Stimulated activated naive CD8-positive, alpha-beta T cell treated with anti-CD3 and anti-CD28 coated beads, Interleukin-15, Interleukin-2, amounts not matched to agents 100 ng/mL and 50 ng/mL, for 24 hours (primary cell): ENCODE data around the gene TIMM44.
A peak's percentile ranks its signal among the peaks of the same experiment; 100 is the strongest.

Experiments
- H3K27ac Mint-ChIP-seq: one replicate; pipeline ENCODE4 v1.8.0; 2021; ENCODE audit warnings: mild to moderate bottlenecking, mixed read lengths
- H3K27me3 Mint-ChIP-seq: one replicate; pipeline ENCODE4 v1.8.0; 2021; ENCODE audit warnings: mixed read lengths
- H3K36me3 Mint-ChIP-seq: one replicate; pipeline ENCODE4 v1.8.0; 2021; ENCODE audit warnings: low read depth, mixed read lengths
- H3K4me1 Mint-ChIP-seq: one replicate; pipeline ENCODE4 v1.8.0; 2021; ENCODE audit warnings: low read depth, mixed read lengths
- H3K4me3 Mint-ChIP-seq: one replicate; pipeline ENCODE4 v1.8.0; 2021; ENCODE audit warnings: mild to moderate bottlenecking, mixed read lengths
- H3K9me3 Mint-ChIP-seq: one replicate; pipeline ENCODE4 v1.8.0; 2021; ENCODE audit warnings: mixed read lengths

Gene TIMM44

DNA sequence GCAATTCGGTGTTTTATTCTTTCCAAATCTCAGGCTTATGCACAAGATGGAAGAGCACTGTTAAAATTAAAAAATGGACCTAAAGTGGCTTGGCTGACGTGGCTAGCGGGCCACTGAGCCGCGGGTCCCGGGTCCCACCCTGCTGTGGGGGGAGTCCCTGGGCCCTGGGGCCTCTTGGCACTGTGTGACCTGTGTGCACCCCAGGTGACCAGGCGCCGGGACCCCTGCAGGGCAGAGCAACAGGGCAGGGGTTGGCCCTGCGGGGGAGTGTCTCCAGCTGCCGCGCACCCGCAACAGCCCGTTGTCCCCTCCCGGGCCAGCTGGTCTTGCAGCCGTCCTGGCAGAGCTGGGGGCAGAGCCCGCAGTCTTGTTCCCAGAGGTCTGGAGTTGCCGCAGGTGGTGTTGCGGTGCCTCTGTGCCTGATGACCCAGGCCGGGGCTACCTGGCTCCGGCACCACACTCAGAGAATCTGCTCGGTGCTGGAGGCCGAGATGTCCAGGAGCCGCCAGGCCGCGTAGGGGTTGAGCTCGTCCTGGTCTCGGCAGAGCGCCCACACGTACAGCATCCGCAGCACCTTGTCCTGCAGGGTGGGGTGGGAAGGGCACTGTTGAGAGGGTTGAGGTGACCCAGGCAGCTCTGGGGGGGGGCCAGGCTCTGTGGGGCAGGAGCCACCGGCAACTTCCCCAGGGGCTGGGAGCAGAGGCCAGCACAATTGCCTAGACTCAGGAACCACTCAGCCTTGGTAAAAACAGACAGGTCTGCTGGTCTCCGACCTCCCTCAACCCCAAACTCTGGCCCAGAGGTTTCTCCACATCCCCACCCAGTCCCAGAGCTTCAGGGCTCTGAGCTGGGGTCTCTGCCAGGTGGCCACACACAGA lies 16.5 kb downstream of the TIMM44 start:
- H3K27ac Mint-ChIP-seq = no peak overlapping the region
- H3K36me3 Mint-ChIP-seq = peaks cover 22% of the 10 kb centered on the region

DNA sequence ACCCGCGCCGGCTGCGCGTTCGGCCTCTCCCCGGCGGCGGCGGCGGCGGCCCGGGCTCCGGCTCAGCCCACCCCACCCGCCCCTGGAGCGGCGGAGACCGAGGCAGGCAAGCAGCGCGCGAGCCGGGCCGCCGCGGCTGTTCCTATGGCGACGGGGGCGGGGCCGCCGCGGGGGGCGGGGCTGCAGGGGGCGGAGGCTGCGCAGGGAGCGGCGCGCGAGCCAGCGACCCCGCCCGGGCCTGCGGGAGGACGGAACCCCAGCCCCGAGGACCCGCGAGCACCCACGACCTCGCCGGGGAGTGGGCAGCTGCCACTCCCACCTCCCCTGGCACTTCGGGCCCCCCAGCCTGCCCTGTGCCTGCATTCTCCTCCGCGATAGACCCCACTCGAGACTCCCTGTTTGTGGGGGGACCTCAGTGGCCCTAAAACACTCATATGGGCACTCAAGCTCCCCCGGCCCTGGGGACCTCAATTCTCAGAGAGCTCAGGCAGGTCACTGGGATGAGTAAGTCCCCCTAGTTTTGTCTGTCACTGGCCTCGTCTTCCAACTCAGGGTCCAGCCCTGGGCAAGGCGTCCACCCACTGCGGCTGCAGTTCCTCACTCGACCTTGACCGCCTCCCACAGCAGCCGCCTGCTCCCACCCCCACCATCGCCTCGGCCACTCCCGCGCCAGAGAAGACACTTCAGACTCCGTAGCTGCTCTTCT lies 17.3 kb downstream of the TIMM44 start, which contains the start of gene CTXN1:
TSS of gene CTXN1 (minus strand) at position 115 of the 706 bp plus-strand sequence. CDS start 597 bp downstream, outside the sequence.
- Mint-ChIP-seq H3K36me3 (peaks cover 22% of the 10 kb centered on the region), H3K4me3 (peak within 1 kb of the TSS; percentile 76), H3K4me1 (peaks cover 34% of the 10 kb centered on the region), H3K27me3 (no peaks in the 10 kb centered on the region), H3K27ac (no peak within 1 kb of the TSS), H3K9me3 (no peaks in the 10 kb centered on the region)

More for the DNA sequence above, 16.5 kb downstream of the TIMM44 start:
- Mint-ChIP-seq H3K4me1 (peaks cover 32% of the 10 kb centered on the region), H3K9me3 (no peaks in the 10 kb centered on the region), H3K4me3 (peak overlapping the region; percentile 57), H3K27me3 (no peaks in the 10 kb centered on the region)

DNA sequence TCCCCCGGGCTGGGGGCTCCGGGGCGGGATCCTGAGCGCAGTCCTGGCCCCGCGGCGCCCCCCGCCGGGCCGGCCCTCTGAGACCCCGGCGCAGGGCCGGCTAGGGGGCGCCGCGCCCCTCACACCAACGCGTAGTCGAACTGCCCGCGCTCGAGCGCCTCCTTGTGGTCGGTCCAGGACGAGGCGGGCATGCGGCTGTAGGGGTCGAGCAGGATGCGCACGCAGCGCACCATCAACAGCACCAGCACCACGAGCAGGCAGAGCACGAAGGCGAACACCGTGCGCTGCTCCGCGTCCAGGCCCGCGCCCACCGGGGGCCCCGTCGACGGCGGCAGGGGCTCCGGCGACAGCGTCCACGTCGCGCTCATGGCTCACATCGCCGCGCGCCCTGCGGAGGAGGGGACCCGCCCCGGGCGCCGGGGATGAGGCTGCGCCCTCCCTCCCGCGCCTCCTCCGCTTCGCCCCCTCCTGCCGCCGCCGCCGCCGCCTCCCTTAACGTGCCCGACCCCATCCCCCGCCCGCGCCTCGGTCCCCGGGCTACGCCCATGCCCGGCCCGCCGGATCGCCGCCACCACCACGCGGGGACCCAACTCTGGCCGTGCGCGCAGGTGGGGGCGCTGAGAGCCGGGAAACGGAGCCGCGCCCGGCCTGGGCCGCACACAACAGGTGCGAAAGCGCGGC lies 18.2 kb downstream of the TIMM44 start:
- peak overlapping the region; percentile 76 for H3K4me3 Mint-ChIP-seq
- H3K4me1 Mint-ChIP-seq = peaks cover 38% of the 10 kb centered on the region
- H3K27ac Mint-ChIP-seq = no peak overlapping the region
- H3K36me3 Mint-ChIP-seq = peaks cover 13% of the 10 kb centered on the region
- H3K9me3 Mint-ChIP-seq = no peaks in the 10 kb centered on the region
- no peaks in the 10 kb centered on the region for H3K27me3 Mint-ChIP-seq

DNA sequence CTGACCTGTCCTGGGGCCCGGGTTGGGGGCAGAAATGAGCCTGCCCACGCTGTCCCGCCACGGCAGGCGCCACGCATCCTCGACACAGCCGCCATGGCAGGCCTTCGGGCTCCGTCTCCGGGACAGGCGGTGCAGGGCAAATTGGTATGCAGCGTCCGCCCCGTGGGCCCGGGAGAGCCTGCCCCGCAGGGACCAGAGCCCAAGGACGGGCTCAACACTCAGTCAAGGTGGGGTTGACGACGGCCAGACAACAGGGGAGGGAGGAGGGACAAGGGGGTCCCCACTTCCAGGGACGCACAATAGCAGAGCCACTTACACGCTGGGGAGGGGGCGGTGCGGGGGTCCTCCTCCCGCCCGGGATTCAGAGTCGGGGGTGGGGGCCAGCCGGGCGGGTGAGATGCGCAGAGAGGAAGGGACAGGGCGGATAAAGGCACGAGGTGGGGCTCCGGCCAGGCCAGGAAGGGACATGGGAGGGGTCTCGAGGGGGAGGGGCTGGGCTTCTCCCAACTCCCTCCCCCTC lies 18.8 kb downstream of the TIMM44 start:
- no peak overlapping the region for H3K4me3 Mint-ChIP-seq
- H3K4me1 Mint-ChIP-seq = peaks cover 37% of the 10 kb centered on the region
- no peak overlapping the region for H3K27ac Mint-ChIP-seq
- H3K36me3 Mint-ChIP-seq = peaks cover 12% of the 10 kb centered on the region
- peaks cover 2% of the 10 kb centered on the region for H3K27me3 Mint-ChIP-seq
- H3K9me3 Mint-ChIP-seq = no peaks in the 10 kb centered on the region

DNA sequence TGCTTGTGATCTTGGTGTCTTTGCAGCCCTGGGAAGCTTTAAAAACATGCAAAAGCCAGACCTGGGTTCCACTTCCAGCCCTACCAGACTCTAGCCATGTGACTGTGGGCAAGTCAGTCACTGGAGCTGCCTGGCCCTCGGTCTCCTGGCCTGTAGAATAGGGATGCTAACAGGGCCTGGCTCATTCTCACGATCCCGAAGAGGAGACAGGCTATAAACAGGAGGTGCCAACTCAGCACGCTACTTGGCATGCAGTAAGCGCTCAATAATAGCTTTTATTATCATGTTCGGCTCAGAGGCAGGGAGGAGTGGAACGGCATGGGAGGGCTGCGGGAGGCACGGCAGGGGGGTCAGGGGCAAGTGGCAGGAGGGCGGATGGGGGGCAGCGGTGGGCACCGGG lies 19.2 kb downstream of the TIMM44 start:
- peak overlapping the region; percentile 11 for H3K27ac Mint-ChIP-seq
- H3K4me3 Mint-ChIP-seq = no peak overlapping the region
- H3K36me3 Mint-ChIP-seq = peaks cover 12% of the 10 kb centered on the region
- H3K27me3 Mint-ChIP-seq = peaks cover 5% of the 10 kb centered on the region
- H3K4me1 Mint-ChIP-seq = peaks cover 36% of the 10 kb centered on the region
- no peaks in the 10 kb centered on the region for H3K9me3 Mint-ChIP-seq

DNA sequence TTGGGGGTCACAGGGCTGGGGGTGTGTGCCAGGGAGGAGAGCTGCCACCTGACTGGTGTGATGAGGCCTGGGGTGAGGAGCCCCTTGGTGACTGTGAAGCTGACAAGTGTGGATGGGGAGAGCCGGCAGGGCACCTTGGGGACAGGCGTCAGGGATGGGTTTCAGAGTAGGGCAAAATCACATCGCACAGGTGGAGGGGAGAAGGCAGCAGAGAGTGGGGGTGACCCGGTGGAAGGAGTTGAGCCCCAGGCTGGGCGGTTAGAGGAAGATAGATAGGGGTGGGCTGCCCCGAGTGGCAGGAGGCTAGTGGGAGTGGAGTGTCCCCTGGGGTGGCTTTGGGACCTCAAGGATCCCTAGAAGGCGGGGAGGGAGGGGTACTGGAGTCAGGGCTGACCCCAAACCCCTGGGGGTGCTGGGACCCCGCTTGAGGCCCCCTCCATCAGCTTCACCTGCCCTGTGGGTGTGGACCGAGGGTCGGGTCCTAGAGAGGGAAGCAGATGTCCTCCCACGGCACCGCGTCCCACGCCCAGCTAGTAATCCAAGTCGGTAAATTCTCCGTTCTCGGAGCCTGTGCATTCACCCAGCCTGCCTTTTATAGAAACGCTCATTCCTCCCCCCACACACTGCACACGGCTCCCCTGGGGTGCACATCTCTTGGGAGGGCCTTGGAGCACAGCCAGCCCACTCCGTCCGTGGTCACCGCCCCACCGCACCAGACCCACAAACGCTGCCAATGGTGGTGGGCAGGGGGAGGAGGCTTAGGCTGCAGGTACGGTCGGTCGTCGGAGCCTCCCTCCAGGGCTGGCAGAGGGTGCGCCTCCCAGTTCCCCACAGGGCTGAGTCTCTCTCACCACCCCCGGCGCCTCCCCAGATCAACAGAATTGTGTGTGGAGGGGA lies 19.9 kb downstream of the TIMM44 start:
- Mint-ChIP-seq H3K36me3 (peaks cover 7% of the 10 kb centered on the region), H3K9me3 (no peaks in the 10 kb centered on the region), H3K27ac (no peak overlapping the region), H3K4me1 (peaks cover 29% of the 10 kb centered on the region), H3K27me3 (peaks cover 6% of the 10 kb centered on the region), H3K4me3 (no peak overlapping the region)

DNA sequence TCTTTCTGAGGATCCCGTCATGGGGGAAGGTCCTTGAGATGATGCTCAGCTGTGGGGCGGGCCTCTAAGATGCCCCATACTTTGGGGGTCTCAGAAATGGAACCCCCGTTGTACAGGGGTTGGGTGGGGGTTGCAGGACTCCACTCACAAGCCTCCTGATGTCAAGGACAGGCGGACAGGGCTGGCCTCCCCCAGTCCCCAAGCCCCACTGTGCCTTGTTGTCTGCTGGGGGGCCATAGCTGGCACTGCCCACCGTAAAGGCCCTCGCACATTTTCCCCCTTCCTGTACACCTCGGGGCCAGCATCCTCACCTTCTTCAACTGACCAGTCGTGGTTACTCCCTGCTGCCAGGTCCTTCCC lies 20.6 kb downstream of the TIMM44 start:
- Mint-ChIP-seq H3K9me3 (no peaks in the 10 kb centered on the region), H3K27ac (no peak overlapping the region), H3K36me3 (no peaks in the 10 kb centered on the region), H3K27me3 (peaks cover 13% of the 10 kb centered on the region), H3K4me3 (no peak overlapping the region), H3K4me1 (peaks cover 30% of the 10 kb centered on the region)

DNA sequence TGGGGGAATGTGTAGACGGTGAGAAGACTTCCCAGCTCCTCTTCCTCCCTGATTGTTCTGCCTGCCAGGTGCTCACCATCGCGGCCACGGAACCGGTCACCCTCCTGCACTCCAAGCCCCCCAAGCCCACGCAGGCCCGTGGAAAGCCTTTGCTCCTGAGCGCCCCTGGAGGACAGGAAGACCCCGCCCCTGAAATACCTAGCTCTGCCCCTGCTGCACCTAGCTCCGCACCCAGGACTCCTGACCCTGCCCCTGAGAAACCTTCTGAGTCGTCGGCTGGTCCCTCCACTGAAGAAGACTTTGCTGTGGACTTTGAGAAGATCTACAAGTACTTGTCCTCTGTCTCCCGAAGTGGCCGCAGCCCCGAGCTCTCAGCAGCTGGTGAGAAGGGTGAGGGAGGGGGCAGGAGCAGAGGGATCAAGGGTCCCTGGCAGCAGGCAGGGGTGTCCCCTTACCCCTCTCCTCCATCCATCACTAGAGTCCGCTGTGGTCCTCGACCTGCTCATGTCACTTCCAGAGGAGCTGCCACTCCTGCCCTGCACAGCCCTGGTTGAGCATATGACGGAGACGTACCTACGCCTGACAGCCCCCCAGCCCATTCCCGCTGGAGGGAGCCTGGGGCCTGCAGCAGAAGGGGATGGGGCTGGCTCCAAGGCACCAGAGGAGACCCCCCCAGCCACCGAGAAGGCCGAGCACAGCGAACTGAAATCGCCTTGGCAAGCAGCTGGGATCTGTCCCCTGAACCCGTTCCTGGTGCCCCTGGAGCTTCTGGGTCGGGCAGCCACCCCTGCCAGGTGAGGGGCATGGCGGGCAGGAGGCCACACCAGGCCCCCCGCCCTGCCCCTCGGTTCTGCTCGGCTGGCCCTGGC lies 21.3 kb downstream of the TIMM44 start:
- Mint-ChIP-seq H3K27ac (no peak overlapping the region), H3K27me3 (peaks cover 13% of the 10 kb centered on the region), H3K9me3 (no peaks in the 10 kb centered on the region), H3K4me1 (peaks cover 31% of the 10 kb centered on the region), H3K36me3 (no peaks in the 10 kb centered on the region), H3K4me3 (peak overlapping the region; percentile 21)

DNA sequence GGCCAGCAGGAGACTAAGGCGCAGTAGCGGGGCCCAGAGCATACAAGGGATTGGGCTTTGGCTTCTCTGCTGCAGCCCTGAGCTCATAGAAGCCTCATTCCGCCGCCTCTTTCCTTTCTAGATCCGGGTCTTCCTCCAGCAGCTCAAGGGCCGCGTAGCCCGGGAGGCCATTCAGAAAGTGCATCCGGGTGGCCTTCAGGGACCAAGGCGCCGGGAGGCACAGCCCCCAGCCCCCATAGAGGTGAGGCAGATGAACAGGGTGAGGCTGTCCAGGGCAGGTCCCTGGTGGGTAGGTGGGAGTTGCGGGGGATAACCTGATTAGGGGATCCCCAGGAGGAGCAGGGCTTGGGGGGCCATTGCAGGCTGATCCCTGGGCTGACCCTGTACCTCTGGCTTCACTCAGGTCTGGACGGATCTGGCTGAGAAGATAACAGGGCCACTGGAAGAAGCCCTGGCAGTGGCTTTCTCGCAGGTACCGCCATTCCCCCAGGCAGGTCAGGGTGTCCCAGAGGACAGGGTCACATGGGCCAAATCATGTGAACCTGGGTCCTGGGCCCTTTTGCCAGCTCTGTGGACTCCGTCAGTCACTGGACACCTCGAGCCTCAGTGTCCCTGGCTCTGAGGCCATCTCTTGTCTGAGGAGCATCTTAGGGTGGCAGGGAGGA lies 22.0 kb downstream of the TIMM44 start:
- H3K9me3 Mint-ChIP-seq = no peaks in the 10 kb centered on the region
- no peaks in the 10 kb centered on the region for H3K36me3 Mint-ChIP-seq
- peaks cover 17% of the 10 kb centered on the region for H3K27me3 Mint-ChIP-seq
- H3K27ac Mint-ChIP-seq = peak overlapping the region; percentile 89
- peaks cover 33% of the 10 kb centered on the region for H3K4me1 Mint-ChIP-seq
- peak overlapping the region; percentile 84 for H3K4me3 Mint-ChIP-seq

DNA sequence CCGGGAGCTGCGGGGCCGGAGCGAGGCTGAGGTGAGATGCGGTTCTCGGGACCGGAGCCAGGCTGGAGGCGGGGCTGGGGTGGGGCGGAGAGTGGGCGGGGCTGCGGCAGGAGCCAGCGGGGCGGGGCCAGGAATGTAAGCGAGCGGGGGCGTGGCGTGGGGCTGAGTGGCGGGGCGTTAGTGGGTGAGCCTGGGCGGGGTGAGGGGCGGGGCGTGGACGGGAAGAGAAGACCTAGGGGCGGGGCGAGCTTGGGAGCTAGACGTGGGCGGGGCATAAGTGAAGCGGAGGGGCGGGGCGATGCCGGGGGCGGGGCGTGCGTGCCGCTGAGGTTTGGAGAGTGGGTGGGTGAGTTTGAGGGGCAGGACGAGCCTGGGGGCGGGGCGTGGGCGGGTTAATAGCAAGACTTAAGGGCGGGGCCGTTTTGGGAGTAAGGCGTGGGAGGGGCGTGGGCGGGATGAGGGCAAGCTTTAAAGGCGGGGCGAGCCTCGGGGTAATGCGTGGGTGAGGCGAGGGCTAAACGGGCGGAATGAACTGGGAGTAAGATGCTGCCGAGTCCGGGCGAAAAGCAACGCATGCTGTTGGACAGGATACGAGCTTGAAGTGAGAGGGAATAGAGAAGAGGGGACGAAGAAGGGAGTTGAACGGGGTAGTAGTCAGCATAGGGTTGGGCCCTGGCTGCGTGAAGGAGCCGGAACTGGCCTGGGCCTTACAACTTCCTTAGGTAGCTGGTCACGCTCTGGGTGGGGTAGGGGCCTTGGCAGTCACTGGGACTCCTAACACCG lies 22.8 kb downstream of the TIMM44 start:
- Mint-ChIP-seq H3K9me3 (no peaks in the 10 kb centered on the region), H3K27ac (peak overlapping the region; percentile 89), H3K4me1 (peaks cover 34% of the 10 kb centered on the region), H3K36me3 (no peaks in the 10 kb centered on the region), H3K4me3 (peak overlapping the region; percentile 84), H3K27me3 (peaks cover 20% of the 10 kb centered on the region)

DNA sequence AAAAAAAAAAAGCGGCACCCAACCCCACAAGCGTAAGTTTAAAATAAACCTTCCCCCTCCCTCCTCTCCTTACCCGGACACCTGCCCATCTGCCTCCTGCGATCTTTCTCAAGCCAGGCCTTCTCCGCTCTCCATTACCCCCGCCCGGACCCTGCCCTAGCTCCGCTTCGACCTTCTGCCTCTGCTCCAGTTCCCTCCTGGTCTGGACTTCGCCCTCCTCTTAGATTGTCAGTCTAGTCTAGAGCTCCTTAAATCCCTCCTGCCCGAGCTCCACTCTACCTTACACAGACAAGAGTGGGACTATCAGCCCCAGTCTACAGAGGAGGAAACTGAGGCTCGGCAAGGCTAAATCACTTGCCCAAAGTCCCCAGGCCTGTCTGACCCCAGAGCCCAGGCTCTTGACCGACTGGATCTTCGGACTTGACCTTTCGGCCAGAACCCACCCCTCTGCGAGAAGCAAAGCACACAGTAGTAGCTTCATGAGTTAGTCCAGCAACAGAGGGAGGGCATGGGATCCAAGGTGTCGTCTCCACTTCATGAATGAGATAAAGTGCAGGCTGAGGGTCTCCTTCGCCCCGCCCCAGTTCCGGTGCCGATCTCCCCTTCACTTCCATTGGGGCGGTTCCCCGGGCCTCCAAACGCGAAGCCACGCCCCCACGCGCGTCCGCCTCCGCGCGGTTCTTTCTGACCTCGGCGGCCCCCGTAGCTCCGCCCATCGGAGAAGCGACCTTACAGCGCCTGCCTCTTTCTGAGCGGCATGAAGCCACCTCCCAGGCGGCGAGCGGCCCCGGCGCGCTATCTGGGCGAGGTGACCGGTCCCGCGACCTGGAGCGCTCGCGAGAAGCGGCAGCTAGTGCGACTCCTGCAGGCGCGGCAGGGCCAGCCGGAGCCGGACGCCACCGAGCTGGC lies 23.6 kb downstream of the TIMM44 start, which contains the start of gene SNAPC2:
TSS of gene SNAPC2 (plus strand) at position 729 of the 909 bp plus-strand sequence. CDS start at position 758, 29 bp downstream.
- Mint-ChIP-seq H3K9me3 (no peaks in the 10 kb centered on the region), H3K4me3 (peak within 1 kb of the TSS; percentile 84), H3K36me3 (no peaks in the 10 kb centered on the region), H3K27me3 (peaks cover 28% of the 10 kb centered on the region), H3K4me1 (peaks cover 34% of the 10 kb centered on the region), H3K27ac (peak within 1 kb of the TSS; percentile 89)
